Breast epithelium (tissue), 3 donors: Measurements from ENCODE around the gene GUCY2D.

Experiments used
- POLR2A ChIP-seq: fragments of 450-650 bp; IDR thresholded peaks from one replicate; pipeline ENCODE4 v1.6.1; 2016; ENCODE audit warnings: antibody characterized with exemption, mild to moderate bottlenecking, moderate library complexity
- POLR2AphosphoS5 ChIP-seq, 3 donors: sonication (generic); formaldehyde crosslinking; IDR thresholded peaks; one replicate each; pipeline ENCODE4 v1.6.1; 2017; ENCODE audit warnings: antibody characterized with exemption in 3 of 3
- TF ChIP-seq, protein P1 (sequence below), 3 donors: fragments of 450-650 bp; IDR thresholded peaks; one replicate each; pipeline ENCODE4 v1.5.1; 2016 to 2017; ENCODE audit warnings: antibody characterized with exemption in 3 of 3, mild to moderate bottlenecking in 3 of 3, moderate library complexity in 3 of 3

DNA sequence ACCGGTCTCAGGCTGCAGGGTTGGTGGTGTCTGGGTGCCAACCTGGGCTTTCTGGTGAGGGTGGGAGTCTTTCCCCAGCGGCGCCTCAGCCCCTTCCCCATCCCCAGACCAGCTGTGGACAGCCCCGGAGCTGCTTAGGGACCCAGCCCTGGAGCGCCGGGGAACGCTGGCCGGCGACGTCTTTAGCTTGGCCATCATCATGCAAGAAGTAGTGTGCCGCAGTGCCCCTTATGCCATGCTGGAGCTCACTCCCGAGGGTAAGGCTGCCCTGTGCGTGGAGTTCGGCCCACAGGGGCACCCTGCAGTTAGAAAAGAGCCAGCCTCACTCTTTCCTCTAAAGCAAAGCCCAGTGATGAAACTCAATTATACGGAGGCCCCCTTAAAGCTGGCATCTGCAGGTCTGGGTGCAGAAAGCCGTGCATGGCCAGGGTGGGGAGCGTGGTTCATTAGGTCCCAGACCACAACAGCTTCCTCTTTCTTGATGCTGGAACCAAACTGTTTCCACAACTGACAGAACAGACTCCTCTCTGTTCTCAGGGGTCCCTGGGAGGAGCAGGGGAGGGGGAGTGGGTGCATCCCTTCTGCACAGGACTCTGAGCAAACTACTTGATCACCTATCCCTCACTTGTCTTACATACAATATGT is 10.7 kb downstream of the GUCY2D start:
- TF ChIP-seq, protein P1, sequence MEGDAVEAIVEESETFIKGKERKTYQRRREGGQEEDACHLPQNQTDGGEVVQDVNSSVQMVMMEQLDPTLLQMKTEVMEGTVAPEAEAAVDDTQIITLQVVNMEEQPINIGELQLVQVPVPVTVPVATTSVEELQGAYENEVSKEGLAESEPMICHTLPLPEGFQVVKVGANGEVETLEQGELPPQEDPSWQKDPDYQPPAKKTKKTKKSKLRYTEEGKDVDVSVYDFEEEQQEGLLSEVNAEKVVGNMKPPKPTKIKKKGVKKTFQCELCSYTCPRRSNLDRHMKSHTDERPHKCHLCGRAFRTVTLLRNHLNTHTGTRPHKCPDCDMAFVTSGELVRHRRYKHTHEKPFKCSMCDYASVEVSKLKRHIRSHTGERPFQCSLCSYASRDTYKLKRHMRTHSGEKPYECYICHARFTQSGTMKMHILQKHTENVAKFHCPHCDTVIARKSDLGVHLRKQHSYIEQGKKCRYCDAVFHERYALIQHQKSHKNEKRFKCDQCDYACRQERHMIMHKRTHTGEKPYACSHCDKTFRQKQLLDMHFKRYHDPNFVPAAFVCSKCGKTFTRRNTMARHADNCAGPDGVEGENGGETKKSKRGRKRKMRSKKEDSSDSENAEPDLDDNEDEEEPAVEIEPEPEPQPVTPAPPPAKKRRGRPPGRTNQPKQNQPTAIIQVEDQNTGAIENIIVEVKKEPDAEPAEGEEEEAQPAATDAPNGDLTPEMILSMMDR (IDR thresholded peaks at IDR 0.05), result no peak
- TF ChIP-seq POLR2AphosphoS5 (IDR thresholded peaks at IDR 0.05), result no peak
- no peak for TF ChIP-seq POLR2A
